Astrocyte of the hippocampus (primary cell): Measurements from ENCODE around the gene GSK3A.

Source experiments
- DNase-seq: peaks from one replicate; pipeline ENCODE4 v3.0.0; 2011; ENCODE audit warnings: low read depth, low spot score

Gene GSK3A

DNA sequence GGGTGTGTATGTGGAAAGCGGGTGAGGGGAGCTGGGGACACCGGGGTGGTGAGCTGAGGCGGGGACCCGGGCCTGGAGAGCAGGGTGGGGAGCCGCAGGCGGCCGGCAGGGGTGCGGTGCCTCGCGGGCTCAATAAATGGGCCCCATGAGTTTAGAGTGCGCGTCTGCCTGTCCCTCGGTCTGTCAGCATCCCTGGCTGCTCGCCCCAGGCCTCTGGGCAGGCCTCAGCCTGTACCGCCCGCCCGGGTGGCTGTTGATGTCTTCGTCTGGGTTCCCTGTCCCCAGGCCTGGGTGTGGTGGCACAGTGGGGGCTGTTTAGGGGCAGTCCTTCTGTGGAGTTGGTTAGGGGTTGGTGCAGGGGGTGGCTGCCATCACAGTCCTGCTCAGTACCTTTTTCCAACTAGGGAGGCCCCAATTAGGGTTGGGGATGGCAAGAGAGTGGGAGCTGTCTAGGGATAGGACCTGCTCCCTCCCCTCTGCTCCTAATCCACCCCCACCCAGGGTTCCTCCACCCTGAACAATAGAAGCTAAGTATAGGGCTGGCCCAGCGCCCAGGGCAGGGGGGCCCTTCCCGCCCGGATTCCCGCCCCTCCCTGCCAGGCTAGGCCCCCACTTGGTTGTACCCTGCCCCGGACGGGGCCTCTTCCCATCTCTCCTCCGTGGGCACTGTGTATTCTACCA lies 38.9 kb upstream of the GSK3A start:
- peak; percentile 68 for DNase-seq

DNA sequence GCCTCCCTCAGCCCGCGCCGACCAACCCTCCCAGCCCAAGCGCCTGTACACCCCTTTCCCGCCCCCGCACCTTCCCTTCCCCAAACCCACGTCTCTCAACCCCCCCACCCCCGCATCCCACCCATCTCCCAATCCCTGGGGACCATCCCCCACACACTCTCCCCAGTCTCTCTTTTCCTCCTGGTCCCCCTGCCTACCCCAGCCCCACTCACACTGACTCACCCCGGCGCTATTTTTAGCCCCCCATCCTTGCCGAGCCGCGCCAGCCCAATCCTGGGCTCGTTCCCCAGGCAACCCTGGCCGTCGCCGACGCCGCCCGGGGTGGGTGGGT lies 38.4 kb upstream of the GSK3A start:
- peak; percentile 86 for DNase-seq

DNA sequence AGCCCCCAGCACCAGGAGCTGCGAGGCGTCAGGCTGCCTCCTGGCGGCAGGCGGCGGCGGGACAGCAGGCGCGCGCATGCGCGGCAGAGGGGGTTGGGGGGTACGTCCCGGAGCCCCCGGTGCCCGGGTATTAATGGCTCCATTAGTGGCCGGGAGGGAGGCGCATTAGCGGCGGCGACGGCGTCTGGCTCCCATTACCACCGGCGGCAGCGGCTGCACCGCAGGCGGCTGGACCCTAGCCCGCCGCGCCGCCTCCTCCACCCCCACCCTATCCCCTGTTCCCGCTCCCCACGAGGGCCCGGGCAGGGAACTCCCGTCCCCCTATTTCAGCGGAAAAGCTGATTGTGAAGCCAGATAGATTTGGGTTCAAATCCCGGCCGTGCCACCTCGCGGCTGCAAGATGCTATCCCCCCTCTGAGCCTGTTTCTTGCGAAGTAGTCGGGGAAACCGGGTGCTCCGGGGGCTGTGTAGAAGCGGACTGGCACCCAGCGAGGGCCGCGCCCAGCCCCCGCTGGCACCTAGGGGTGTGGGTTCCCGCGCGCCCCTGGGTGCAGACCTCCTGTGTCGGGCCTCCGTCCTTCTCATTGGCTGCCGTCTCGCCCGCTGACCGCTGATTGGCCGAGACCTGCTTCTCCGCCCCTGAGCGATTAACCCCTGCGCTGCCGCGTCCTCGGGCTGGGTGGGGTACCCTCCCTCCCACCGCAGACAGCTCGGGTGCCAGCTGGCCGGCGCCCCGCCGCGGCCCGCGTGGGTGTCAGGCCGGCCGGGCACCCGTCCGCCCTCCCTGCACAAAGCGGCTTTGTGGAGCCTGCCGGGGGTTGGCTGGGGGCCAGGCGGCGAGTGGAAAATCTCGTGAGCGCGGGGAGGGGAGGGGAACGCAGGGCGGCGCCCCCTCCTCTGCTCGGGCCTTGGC lies 37.8 kb upstream of the GSK3A start:
- DNase-seq = peak; percentile 97

DNA sequence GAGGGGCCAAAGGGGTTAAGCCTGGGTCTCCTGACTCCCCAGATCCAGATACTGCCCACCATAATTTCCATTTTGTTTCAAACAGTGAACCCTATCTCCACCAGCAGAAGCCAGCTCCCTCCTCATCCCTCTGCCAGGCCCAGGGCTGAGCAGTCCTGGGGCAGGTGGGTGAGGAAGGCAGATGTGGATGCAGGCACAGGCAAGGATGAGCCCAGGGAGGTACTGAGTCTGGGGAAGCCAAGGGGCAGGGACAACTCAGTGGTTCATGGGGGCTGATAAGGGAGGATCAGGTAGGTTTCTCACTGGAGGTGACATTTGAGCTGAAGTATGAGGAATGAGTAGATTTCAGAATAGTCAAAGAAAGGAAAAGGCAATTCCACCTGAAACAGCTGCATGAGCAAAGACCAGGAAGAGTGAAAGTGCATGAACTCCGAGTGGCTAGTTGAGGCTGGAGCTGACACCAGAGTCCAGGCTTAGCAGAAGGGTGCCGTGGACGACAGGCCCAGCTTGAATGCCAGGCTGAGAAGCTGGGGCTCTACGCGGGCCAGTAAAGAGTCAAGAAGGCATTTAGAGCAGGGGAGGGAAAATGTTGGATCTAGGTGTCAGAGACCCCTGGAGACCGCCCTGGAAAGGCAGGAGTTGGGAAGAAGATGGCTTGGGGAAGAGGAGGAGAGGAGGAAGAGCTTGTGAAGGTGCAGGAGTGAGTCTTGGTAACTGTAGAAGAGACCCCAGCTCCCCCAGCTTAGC lies 36.9 kb upstream of the GSK3A start:
- DNase-seq = no peak

DNA sequence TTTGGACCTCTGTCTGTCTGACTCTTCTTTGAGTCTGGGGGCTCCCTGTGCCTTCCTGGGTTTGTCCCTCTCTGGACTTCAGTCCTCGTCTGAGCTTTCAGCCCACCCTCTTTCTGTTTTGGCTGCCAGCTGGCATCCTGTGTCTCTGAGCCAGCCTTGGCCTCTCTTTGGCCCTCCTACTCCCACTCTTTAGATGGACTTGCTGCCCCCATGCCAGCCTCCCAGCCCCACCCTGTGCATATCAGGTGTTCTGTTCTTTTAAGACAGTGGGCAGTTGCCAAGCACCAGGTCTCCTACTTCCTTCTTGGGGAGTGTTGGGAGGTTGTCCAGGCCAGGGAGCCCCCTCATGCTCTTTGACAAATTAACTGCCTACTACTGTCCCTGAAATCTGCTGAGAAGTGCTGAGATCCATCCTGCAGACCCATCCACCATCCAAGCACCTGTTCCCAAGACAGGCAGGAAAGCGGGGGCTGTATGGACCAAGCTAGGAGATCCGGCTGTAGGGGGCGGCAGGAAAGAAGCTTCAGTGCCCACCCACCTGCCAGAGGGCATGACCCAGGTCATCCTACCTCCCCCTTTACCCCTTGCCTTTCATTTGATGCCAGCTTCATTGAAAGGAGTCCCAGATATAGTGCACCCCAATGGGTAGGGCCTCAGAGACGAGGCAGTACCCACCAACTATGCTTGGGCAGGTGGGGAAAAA lies 36.2 kb upstream of the GSK3A start:
- DNase-seq = no peak

DNA sequence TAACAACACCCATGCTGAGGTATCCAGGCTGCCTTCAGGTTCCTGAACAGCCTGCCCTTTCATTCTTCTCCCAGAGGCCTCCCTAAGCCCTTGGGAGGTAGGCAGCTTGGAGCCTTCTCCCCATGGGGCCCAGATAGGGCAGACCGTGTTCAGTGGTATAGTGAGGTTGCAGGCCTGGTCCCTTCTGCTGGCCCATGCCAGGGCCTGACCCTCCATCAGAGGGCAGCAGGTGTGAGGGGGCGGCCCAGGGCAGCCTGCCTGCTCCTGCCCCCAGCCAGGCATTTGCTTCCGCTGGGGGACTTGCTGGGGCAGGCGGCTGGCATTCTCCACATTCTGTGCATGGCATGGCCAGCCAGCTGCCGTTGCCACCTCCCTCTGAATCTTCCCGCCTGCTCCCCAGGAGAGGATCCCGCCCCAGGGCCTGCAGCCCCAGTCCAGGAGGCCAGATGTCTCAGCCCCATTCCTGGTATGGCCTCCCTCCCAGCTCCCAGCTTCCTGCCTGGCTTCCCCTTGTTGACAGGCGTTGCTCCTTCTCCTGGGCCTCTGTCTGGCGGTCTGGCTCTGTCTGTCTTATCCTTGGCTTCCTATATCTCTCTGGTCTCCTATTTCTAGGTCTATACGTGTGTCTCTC lies 35.5 kb upstream of the GSK3A start:
- DNase-seq = peak; percentile 48

DNA sequence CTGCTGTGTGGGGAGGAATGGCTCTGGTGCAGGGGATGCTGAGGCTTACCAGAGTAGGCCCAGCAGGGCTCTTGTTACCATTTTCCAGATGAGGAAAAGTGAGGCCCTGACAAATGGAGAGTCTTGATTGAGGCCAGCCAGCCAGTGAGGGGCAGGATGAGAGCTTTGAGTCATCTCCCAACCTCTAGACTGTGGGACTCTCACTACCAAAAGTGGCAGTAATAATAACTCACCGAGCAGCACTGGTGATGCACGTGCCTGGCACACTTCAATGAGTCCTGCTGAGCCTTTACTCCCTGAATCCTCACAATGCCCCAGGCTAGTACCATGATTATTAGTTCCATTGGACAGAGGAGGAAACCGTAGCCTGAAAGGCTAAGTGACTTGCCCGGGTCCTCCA lies 34.4 kb upstream of the GSK3A start:
- no peak for DNase-seq

DNA sequence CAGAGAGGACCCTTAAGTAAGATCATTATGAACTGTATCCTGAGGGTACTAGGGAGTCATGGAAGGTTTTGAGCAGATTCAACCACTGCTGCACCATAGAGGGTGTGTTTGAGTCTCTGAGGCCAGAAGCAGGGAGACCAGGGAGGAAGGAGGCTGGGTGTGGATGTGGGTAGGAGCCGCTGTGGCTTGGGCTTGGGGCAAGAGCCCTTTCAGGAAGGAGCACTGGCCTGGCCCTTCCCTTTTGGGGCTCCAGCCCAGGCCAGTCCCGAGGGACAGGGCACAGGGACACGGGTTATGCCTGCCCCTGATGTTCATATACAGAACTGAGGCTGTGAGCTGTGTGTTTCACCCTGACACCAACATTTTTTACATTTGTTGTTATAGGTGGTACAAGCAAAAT lies 33.9 kb upstream of the GSK3A start:
- DNase-seq = no peak

DNA sequence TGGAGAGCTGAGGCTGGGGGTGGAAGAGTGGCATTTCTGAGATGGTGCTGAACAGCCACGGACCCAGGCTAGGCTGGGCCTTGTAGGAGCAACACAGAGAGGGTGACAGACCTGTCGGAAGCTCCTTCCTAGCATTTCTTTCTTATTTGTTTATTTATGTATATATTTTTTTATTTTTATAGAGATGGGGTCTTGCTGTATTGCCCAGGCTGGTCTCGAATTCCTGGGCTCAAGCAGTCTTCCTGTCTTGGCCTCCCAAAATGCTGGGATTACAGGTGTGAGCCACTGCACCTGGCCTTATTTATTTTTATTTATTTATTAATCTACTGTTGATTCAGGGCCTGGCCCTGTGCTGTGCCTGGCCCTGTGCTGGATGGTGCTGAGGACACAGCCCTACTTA lies 33.1 kb upstream of the GSK3A start:
- DNase-seq = no peak

DNA sequence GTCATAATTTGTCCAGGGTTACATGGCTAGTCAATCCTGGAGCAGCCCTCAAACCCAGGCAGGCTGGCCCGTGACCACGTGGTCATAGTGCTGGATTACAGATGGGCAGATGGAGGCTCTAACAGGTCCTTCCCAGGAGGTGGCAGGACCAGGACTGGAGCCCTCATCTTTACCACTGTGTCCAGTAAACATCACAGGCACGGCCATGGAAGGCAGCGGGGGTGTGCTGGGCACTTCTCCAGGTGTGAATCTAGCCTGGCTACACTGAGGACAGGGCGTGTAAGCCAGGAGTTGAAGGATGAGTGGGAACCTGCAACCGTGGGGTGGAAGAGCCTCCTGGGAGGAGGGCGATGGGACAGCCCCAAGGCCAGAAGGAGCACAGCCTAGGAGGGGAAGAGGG lies 32.7 kb upstream of the GSK3A start:
- no peak for DNase-seq

DNA sequence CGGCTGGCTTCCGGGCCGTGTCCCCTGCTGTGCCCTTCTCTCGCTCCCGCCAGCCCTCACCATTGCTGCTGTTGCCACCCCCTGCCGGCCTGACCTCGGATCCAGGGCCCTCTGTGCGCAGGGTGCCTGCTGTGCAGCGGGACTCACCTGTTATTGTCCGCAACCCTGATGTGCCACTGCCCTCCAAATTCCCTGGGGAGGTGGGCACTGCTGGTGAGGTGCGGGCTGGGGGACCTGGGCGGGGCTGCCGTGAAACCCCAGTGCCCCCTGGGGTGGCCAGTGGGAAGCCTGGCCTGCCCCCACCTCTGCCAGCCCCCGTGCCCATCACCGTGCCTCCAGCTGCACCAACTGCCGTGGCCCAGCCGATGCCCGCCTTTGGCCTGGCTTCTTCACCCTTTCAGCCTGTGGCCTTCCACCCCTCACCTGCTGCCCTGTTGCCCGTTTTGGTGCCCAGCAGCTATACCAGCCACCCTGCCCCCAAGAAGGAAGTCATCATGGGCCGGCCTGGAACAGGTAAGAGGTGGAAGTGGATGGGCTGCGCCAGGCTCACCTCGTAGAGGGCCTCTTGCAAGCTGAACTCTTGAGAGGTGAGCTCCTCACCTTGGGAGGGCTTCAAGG lies 31.8 kb upstream of the GSK3A start:
- DNase-seq = no peak

DNA sequence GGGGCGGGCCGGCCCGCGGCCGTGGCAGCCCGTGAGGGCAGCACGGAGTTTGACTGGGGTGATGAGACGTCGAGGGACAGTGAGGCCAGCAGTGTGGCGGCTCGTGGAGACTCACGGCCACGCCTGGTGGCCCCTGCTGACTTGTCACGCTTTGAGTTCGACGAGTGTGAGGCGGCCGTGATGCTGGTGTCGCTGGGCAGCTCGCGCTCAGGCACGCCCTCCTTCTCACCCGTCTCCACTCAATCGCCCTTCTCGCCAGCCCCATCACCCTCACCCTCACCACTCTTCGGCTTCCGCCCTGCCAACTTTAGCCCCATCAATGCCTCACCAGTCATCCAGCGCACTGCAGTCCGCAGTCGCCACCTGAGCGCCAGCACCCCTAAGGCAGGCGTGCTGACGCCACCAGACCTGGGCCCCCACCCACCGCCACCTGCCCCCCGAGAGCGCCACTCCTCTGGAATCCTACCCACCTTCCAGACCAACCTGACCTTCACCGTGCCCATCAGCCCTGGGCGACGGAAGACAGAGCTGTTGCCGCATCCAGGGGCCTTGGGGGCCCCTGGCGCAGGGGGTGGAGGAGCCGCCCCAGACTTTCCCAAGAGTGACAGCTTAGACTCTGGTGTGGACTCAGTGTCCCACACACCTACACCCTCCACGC lies 31.1 kb upstream of the GSK3A start:
- DNase-seq = no peak

DNA sequence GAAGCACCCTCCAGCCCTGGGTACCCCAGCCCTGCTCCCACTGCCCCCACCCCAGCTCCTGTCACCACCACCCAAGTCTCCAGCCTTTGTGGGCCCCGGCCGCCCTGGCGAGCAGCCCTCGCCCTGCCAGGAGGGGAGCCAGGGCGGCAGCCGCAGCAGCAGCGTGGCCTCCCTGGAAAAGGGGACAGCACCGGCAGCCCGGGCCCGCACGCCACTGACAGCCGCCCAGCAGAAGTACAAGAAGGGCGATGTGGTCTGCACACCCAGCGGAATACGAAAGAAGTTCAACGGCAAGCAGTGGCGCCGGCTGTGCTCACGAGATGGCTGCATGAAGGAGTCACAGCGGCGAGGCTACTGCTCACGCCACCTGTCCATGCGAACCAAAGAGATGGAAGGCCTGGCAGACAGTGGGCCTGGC lies 30.6 kb upstream of the GSK3A start:
- no peak for DNase-seq

DNA sequence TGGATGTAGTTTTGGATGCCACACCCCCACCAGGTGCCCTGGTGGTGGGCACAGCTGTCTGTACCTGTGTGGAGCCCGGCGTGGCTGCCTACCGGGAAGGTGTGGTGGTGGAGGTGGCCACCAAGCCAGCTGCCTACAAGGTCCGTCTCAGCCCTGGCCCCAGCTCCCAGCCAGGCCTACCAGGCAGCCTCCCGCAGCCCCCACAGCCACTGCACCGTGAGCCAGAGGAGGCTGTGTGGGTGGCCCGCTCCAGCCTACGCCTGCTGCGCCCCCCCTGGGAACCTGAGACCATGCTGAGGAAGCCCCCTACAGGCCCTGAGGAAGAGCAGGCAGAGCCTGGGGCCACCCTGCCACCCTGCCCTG lies 30.1 kb upstream of the GSK3A start:
- no peak for DNase-seq

DNA sequence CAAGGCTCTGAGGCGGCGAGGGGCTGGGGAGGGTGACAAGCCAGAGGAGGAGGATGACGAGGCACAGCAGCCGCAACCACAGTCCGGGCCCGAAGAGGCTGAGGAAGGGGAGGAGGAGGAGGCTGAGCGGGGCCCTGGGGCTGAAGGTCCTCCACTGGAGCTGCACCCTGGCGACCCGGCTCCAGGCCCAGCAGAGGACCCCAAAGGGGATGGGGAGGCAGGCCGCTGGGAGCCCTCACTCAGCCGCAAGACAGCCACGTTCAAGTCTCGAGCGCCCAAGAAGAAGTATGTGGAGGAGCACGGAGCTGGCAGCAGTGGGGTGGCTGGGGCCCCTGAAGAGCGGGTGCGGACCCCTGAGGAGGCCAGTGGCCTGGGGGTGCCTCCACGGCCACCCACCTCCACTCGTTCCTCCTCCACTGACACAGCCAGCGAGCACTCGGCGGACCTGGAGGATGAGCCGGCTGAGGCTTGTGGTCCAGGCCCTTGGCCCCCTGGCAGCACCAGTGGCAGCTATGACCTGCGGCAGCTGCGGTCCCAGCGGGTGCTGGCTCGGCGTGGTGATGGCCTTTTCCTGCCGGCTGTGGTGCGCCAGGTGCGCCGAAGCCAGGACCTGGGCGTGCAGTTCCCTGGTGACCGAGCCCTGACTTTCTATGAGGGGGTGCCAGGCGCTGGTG lies 29.6 kb upstream of the GSK3A start:
- no peak for DNase-seq

DNA sequence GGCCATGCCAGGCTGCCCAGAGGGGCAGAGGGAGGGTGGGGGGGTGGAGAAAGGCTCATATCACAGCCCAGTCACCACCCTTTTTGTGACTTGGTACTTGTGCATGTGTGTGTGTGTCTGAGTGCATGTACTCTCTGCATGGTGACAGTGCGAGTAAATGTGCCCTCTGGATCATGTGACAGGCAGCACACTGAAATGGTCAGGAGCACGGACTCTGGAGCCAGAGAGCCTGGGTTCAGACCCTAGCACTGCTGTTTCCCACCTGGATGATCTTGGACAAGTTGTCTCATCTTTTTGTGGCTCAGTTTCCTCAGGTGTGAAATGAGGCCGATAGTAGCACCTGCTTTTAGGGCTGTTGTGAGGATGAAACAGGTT lies 28.6 kb upstream of the GSK3A start:
- DNase-seq = no peak

DNA sequence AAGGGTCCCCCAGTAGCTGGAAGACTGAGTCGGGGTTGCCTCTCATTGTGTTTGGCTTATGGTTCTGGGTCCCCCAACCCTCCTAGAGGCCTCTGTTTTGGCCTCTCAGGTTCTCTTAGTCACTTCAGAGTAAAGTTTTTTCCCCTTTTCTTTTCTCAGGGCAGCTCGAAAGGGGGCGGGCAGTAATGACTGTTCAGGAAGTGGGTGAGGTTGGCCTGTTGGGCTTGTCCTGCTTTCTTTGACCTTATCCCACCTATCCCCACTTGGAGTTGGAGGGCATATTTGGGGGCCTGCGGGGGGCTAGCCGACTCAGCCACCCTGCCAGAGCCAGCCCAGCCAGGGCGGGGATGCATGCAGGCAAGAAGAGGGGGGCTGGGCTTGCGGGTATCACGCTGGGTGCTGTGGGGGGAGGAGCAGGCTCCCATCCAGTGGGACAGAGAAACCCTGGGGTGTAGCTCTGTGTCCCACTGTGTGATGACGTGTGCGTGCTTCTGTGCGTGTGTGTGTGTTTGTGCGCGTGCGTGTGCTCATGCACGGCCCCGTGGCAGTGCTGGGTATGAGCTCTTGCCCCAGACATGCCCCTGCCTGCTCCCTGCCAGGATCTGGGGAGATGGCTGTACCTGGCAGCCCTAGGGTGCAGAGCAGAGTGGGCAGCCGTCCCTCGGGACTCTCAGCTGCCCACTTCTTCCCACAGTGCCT lies 28.1 kb upstream of the GSK3A start:
- DNase-seq = peak; percentile 62

DNA sequence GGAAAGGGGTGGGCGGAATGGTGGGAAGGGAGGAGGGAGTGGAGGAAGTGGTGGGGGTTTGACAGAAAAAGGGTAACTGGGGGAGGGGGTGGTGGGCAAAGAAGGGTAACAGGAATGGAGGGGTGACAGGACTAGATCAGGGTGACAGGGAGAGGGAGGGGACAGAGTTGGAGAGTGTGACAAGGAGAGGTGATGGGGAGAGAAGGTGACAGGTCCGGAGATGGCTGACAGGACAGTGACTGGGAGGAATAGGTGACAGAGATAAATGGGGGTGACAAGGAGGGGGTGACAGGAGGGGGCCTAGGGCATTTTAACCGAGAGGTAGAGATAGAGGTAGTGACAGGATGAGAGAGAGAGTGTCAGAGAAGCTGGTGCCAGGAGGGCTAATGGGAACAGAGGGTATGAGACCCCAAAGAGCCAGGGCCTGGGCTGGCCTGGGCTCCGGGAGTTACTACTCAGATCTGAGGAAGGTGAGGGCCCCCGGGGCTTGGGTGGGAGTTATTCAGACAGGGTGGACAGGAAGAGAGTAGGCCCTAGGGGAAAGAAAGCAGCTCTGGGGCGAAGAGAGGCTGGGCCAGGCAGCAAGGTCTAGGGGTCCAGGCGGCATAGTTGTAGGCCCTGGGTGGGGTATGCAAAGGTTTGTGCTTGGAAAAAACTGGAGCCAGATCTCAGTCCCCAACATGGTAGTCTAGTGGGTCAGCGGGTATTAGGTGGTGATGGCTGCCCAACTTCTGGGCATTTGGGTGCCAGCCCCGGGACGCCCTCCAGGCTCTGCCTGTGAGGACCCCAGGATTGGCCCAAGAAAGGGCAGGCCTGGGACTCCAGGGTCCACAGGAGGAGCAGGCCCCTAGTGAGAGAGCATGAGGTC lies 27.3 kb upstream of the GSK3A start:
- DNase-seq = no peak
